Right renal pelvis (tissue), 4 donors: ENCODE measurements around the gene DARS1. TPM values are rescaled to one million over a fixed set of nuclear protein-coding genes. Genes with fewer than 3 reads are reported as not detected.
"Not testable (repeated sequence)": the region's sequence is repeated elsewhere in the genome, so short reads cannot be mapped to it uniquely, and the experiment has no call there.

ENCODE experiments used
- DNase-seq, 4 donors: peaks; one replicate each; pipeline ENCODE4 v3.0.0-alpha.2; 2013; ENCODE audit warnings: low read depth in 4 of 4, low spot score in 3 of 4, missing footprints in 1 of 4
- polyA plus RNA-seq, 4 donors: library from polyadenylated mRNA; unstranded; fragments of 120-200 nt; gene quantifications; one replicate each; pipeline ENCODE4 v1.2.1, GENCODE V29; 2013; ENCODE audit not compliant: insufficient read length in 4 of 4

DARS1 gene
- polyA plus RNA-seq, 4 donors, result 117 to 140 (median 137) TPM

DNA sequence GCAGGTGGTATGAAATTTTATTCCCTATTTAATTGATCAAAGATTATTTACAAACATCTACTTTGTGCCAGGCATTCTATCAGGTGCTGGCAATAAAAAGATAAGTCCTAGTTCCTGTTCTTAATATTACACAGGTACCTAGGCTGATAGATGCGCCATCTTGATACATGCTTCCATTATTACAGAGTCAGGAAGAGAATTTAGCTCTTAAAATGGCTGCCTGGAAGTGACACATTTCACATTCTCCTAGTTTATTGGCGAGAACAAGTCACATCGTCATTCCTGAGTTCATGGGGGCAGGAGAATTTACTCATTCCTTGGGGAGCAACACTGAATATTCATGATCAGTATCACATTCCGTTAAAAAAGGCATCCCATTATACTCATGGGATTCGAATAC is 1.1 kb upstream of the DARS1 start:
- DNase-seq, result no peak

DNA sequence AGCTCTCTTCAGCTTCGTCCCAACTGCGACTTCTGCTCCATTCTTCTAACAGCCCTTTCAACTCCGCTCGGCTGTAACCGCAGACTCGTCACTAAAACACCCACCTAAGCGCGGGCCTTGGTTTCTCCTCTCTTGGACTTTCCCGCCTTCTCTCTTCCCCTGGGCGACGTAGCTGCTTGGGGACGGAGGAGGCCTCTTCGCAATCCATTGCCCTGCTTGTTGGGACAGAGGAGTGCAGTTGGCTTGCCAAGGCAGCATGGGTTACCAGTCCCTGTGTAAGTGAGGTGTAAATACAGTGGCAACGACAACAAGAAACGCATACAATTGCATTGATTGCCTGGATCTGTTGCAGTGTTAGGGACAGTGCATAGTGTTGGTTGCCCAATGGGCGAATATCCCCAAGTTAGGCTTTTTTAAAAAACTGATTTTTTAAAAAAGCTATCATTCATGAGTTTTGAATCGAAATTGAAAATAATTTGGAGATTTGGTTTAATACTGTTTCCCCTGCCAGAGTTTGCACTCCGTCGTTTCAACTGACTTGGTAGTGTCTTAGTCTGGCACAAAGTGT is 484 bp upstream of the DARS1 start:
- no peak for DNase-seq

DNA sequence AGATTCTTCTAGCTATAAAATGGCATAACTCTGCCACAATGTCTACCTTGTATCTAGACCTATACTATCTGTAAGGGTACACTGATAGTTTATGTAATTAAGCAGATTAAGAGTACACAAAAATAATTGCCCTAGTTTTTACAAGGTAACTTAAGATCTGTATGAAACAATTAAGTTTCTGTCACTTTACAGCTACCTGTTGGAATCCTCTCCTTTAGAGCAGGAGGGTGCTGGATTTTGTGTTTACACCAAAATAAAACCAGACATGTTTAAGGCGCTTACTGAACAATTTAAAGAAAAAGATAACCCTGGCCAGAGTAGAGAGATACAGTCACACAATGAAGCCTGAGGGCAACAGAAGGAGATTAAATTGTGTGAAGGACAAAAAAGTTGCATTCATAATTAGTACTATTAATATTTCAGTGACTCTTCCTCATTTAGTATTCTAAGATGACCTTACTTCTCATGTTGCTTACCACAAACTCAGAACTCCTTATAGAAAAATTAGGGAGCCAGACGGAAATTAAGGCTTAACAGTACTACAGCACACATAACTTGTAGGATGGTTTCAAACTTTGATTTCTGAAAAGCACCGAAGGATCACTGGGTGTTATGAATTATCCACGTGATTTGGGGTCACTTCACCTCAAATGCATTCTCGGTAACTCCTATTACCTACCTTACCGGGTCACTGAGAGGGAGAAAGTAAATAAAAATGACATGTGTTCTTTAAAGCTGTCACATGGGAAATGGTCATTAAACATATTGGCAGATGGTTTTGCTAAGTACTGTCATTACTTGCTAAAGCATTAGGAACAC is 1.0 kb downstream of the DARS1 start:
- no peak for DNase-seq

DNA sequence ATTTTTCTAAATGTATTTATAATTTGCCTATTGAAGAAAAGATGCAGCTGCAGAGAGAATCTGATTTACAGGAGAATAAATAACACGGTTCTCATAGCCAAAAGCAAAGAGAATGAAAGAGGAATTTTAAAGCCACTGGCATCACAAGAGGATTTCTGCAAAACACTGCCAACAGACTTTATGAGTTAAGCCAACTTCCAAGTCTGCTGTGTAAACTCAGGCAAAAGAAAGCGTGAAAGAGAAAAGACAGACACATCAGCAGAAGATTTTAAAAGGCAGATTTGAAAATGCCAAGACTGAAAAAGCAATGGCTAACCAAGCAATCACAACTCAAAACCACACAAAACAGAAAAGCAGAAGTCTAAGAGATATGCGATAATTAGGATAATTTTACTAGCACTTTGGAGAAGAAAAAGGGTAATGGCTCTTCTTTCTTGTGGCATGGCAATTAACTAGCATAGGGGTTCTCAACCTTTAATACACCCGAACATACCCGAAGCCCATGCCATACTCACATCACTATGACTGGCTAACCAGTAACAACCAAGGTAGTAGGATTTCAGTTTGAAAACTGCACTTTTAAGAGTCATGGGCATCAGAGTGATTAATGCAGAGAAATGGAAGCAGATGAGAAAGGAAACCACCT is 4.9 kb downstream of the DARS1 start:
- no peak for DNase-seq

DNA sequence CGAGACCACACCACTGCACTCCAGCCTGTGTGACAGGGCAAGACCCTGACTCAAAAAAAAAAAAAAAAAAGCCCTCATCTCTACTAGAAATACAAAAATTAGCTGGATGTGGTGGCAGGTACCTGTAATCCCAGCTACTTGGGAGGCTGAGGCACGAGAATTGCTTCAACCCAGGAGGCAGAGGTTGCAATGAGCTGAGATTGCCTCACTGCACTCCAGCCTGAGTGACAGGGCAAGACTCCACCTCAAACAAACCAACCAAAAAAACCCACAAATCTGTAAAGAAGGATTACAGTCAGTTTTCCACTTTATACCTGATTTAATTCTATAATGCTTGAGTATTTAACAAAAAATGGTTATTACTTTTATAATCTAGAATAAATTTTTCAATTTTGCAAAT is 9.7 kb downstream of the DARS1 start:
- no peak for DNase-seq

DNA sequence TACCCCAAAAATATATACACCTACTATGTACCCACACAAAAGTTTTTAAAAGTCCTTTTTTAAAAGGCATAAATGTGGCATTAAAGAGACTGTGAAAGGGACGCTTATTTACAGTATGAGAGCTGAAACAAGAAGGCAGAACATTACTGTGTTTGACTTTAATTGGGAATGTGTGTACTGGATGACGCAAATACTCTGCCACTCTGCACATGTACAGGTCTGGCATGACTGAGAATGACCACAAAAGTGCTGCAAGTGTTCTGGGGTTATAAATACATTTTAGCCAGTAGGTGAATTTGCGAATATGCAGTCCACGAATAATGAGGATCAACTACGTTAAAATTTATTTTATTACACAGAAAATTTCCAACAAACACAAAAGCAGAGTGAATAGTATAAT is 11.4 kb downstream of the DARS1 start:
- DNase-seq, result no peak

DNA sequence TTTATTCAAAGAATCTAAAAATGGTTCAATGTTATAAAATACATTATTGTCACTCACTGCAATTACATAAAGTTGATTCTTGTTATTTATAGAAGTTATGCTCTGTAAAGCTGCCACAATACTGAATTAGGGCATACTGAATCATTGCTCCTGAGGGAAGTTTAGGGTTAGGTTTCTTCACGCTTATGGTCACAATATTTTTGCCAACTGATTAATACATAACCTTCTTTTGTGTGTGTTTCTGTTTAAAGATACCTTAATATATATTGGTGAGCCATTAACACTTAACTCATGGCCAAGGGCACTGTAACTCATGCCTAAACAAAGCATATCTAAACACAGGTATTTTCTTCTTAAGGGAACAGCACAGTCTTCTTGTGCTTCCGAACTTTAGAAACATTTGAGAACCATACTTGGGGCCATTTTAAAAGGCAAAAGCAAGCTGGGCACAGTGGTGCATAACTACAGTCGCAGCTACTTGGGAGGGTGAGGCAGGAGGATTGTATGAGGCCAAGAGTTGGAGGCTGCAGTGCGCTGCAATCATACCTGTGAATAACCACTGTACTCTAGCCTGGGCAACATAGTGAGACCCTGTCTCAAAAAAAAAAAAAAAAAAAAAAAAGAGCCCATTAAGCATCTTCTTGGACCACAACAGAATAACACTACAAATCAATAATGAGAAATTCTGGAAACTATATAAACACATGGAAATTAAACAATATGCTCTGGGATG is 15.6 kb downstream of the DARS1 start:
- DNase-seq, result no peak

DNA sequence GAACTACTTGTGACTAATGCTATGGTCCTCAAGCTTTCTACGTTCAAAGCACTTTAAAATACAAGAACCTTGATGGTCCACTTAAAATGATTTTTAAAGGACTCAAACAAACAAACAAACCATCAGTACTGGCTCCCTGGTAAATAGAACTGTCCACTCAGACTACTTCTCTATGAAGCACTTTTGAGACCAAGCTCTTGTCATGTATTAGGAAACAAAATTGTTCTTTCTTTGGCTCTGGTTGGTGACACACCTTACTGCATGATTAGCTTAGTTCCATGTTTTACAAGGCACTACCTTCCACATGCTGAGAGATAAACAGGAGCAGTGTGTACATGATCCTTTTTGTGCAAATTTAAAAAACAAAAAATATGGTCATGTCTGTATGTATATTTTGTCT is 19.7 kb downstream of the DARS1 start:
- DNase-seq, result no peak

DNA sequence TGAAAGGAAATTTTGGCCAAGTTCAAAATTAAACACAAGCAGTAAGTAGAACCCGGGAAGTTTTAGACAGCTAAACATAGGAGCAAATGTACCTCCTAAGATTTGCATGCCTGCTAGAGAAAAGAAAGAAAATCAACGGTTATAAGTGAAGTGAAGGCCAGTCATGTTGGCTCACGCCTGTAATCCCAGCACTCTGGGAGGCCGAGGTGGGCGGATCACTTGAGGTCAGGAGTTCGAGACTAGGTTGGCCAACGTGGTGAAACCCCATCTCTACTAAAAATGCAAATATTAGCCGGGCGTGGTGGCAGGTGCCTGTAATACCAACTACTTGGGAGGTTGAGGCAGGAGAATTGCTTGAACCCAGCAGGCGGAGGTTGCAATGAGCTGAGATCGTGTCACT is 21.0 kb downstream of the DARS1 start:
- not testable (repeated sequence) for DNase-seq

DNA sequence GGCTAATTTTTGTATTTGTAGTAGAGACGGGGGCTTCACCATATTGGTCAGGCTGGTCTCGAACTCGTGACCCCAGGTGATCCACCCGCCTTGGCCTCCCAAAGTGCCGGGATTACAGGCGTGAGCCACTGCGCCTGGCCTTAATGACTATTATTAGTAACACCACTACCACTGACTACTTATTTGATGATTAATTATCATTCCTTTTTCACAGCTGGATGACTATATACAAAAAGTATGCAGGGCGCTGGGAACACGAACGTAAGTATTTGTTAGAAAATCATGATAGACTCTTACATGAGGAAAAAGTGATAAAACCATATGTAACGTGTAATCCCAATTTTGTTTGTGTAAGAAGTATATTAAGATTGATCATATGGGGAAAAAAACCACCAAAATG is 21.6 kb downstream of the DARS1 start:
- no peak for DNase-seq

DNA sequence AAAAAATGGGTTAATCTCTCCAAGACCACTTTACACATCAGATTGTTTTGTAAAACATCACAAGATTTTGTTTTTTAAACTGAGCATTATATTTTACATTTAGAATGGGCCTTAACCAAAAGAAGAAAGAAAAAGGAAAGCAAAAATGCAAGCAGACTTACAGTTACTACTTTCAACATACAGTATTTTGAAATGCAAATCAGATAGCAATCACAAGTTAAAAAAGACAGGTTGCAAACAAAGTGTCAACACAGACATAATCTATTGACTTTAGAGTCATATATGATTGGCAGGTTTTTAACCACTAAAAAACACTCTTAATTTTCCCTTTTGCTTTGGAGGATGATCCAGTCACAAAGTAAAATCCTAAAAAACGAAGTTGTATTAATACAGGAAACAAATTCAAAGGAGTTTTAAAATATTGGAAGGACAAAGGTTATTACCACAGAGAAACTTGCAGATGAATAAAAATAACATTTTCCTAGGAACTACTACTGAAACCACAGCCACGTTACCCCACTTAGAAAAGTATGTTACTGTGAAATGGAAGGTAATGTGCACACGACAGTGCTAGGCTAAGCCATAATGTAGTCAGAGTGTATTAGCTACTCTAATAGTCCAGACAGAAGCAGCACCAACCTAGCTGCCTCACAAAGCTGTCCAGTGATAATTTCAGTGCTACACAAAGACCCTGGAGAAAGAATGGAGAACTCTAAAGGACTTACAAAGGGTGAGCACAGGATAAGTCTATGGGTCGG is 22.9 kb downstream of the DARS1 start:
- DNase-seq, result no peak

DNA sequence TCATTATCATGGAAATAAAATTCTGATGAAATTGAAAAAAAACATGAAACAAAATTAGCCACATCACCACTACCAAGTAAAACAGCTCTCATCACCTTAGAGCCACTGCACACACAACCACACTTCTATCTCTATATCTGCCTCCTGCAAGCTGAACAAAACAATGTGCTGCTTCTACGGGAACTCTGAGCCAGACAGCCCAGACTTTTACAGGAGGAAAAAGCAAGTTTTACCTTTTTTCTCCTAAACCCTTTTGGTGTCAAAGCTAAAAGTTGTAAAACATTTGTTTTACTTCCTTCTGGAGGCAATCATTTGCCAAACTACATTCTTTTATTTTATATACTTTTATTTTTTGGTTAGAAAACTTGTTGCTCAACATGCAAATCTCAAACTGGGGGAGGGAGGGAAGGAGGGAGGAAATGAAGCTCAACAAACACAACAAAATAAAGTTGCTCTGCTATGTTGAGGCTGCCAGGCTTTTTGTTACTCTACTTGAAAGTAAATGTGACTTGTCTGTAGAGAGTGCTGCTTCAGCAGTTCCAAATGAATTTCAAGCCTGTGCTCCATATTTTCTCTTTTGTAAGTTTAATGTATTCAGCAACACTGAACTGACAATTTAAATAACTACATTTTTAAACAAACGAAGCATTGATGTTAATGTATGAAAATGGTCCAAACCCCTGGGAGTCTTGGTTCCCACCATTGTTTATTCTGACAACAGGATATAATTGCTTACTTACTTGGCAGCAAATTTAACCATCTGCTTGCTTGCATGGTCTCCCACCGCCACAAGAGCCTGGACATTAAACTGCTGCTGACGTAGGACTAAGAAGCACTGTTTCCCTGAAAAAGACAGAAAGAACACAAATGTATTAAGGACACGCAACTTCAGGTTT is 24.5 kb downstream of the DARS1 start:
- peak in 2 of 4 donors; percentile 14 to 28 for DNase-seq

DNA sequence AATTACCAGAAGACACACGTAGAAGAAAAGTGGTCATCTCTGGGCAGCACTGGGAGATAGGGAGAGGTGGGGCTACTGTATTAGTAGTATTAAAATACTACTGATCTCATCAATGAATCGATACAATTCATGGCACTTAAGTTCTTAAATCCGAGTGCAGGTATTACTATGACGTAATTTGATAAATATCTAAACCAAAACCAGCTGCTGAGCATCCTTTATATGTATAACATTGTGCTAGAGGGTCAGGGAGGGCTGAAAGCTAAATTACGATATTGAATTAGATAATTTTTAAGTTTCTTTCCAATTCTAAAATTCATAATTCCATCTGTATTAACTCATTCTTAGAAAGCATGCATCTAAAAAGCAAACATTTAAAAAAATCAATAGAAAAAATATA is 25.3 kb downstream of the DARS1 start:
- no peak for DNase-seq

DNA sequence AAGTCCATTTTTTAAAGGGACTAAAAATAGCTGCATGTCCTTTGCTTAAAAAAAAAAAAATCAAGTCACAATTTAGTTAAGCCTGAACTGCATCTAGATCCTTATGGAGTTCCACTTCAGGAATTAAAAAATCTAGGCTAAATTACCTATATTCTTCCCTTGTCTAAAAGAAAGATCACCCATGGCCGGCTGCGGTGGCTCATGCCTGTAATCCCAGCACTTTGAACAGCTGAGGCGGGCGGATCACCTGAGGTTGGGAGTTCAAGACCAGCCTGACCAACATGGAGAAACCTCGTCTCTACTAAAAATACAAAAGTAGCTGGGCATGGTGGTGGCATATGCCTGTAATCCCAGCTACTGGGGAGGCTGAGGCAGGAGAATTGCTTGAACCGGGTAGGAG is 26.5 kb downstream of the DARS1 start:
- not testable (repeated sequence) for DNase-seq

DNA sequence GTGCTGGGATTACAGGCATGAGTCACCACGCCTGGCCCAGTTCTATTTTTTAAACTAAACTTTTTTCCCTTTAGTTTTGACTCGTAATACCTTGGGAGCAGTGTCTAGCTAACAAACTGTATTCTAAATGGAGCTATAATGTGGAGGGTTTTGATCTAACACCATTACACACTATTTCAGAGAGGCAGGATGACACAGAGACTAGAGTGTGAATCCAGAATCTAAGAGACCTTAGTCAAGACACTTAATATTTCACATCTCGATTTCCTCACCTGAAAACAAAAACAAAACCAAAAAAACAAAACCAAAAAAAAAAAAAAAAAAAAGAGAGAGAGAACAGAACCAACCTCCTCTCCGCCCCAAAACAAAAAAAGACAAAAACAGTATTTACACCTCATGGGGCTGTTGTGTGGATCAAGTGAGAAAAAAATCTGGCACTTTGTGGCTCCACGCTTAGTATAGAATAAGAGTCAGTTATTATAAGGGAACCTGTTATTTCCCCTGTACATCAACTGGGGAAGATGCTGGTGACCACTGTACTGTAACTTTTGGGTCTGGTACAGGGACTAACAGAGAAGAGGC is 31.3 kb downstream of the DARS1 start:
- no peak for DNase-seq

DNA sequence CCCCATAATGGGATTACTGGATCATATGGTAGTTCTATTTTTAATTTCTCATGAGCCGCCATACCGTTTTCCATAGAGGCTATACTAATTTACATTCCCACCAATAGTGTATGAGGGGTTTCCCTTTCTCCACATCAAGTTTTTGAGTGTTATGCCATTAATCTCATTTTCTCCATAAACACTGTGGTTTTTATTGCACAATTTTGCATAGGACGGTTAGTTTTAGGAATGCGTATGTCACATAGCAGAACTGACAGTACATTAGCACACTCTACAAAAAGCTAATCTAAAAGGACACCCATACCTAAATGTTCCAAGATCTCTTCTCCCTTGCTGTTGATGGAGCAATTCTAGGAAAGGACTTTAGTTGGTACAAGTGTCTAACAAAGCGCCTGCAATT is 32.5 kb downstream of the DARS1 start:
- no peak for DNase-seq

DNA sequence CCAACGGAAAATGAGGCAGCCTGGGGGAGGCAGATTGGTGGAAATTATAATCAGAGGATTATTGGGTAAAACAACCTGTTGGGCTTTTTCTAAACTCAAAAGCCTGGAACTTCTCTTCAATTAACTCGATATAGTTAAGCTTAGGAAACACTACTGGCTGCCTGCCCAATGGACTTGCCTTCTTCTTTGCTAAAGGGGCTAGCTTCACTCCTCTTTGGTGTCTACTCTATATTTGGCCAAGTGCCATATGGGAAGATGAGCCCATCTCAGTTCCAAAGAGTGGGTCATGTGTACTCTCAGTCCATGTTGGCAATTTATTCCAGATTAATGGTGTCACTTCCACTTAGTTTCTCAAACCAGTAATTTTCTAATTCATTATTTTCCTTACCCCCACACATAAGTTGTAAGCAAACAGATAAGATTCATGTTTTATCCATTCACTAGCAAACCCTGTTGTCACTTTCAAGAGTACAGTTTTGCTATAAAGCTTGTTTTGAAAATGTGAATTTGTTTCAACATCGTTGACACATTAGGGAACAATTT is 34.3 kb downstream of the DARS1 start:
- DNase-seq, result no peak

DNA sequence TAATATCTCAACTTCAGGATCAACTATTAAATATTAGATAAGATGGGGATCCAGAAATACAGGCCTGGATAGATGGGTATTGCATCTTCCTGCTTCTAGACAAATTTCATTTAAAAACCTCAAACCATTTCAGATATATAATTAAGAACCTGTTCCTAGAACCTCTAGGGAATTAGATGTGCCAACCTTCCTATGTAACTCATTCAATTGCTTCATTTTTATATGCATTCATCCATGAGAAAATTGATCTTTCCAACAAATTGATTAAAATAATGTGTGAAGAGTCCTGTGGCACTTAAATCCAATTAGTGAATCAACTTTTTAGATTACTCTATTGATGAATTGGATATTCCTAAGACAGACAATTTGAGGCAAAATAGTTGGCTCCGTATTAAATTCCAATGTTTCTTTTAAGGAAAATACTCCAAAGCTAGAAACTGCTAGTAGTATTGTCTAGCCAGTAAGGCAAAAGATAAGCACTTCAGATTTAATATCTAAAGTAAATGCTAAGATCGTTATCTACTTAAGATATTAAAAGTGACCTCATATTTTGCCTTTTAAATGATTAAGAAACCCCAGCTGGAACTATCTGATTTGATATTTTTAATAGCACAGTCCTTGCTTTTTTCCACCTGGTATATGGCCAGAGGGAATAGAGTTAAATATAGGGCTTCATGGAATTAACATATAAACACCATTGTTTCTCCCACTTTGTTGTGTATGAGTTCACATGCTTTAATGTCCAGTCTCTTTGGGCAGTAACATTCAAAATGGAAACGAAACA is 35.8 kb downstream of the DARS1 start:
- no peak for DNase-seq
